GM18526 (cell line): Measurements from ENCODE around the gene OR11A1.

Experiments
- POLR2A ChIP-seq: IDR thresholded peaks from 3 replicates; pipeline ENCODE4 v1.6.1; 2011; ENCODE audit not compliant: insufficient read length; ENCODE audit errors: extremely low read depth

The OR11A1 gene, protein sequence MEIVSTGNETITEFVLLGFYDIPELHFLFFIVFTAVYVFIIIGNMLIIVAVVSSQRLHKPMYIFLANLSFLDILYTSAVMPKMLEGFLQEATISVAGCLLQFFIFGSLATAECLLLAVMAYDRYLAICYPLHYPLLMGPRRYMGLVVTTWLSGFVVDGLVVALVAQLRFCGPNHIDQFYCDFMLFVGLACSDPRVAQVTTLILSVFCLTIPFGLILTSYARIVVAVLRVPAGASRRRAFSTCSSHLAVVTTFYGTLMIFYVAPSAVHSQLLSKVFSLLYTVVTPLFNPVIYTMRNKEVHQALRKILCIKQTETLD

DNA sequence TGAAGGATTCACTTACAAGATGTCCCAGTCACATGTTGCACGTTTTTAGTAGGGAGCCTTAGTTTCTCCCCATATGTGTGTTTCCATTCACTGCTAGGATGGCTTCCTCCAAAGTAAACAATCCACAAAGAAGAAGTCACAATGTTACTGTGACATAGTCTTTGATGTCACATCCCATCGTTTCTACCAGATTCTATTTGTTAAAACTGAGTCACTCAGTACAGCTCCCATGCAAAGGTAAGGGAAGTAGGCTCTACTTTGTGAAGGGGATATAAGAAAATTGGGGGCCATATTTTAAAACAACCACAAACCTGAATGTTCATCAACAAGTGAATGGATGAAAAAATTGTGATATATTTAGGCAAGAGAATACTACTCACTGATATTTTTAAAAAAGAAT is at the start of gene OR11A1, which contains the start of gene OR2H1:
Gene OR11A1 (minus strand): TSS at position 101 of the 400 bp plus-strand sequence. CDS start 29,430 bp downstream, outside the sequence.
Gene OR2H1 (plus strand): TSS at position 185 of the 400 bp plus-strand sequence. CDS start 4,615 bp downstream, outside the sequence.
- TF ChIP-seq POLR2A = no peak

GRCh38 chr6:29506446-29507067 is 49.7 kb upstream of the OR11A1 start:
- no peak for TF ChIP-seq POLR2A

GRCh38 chr6:29505808-29506207 is 48.9 kb upstream of the OR11A1 start:
- TF ChIP-seq POLR2A = no peak

GRCh38 chr6:29504961-29505360 is 48.1 kb upstream of the OR11A1 start:
- no peak for TF ChIP-seq POLR2A

- TF ChIP-seq POLR2A = no peak
These were observed 45.7 kb upstream of the OR11A1 start for GRCh38 chr6:29502597-29502996.

- no peak for TF ChIP-seq POLR2A
These were observed 45.3 kb upstream of the OR11A1 start for GRCh38 chr6:29502181-29502580.

DNA sequence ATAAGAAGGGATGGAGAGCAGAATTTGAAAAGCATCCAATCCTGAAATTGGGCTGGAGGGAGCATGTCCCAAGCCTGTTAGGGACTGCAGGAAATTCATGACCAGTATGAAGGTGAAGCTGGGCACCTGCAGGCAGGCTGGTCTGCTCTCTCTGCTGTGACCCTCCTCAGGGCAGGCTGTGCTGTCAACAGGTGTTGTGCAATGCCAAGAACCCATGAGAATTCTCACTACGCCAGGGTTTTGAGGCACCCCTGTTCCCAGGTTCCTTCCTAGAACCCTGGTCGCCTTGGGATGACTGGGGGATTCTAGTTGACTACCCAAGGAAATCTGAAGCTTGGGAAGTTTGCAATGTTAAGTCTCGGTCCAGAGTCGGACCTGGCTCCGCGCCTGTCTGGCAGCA is 44.2 kb upstream of the OR11A1 start:
- no peak for TF ChIP-seq POLR2A

DNA sequence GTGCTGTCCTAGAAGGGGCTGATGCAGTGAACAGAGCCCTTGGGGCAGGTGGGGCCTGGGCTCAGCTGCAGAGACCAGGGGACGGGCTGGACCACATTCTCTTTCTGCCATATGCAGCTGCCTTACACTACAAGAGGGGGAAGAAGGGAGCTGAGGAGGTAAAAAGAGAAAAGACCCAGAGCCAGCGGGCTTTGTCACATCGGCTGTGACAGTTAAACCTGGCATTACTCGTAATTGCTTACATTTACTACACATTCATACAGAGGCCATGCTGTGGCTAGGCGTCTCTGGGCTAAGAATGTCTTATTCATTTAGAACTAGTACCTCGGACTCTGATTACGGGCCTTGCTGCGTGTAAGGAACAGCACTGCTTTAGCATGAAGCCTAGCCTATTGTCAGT is 43.7 kb upstream of the OR11A1 start:
- no peak for TF ChIP-seq POLR2A

GRCh38 chr6:29499704-29500103 is 42.8 kb upstream of the OR11A1 start:
- no peak for TF ChIP-seq POLR2A

DNA sequence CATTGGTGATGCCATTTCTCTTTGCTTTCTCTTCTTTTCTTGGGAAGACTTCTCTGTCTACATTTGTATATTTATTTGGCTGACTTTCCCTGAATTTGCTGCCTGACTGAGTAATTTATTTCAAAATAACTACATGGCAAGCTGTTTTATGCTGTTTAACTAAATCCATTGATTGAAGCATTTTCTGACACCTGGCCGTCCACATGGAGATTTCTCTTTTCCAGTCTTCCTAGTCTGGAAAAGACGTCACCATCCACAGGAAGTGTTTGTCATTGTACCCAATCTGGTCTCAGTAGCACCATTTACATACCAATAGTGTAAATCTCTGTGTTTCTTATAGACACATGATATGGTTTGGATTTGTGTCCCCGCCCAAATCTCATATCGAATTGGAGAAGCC is 40.1 kb upstream of the OR11A1 start:
- TF ChIP-seq POLR2A = no peak

DNA sequence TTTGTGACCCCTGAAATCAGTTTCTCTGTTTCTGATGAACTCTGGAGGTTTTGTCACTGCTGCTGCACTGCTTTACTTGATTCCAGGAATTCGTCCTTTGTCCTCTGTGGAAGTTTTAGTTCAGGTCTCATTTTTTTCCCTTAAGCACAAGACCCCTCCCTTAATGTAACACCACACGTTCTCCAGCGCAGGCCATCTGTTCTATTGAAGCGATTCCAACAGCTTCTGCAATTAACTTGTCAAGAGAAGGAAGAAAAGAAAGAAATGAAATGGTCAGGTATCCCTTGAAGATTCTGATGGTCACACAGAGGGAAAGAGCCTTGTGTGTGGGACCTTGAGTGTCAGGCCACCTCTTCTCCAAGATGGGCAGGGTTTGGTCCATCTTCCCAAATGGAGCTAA is 38.7 kb upstream of the OR11A1 start:
- no peak for TF ChIP-seq POLR2A

- no peak for TF ChIP-seq POLR2A
These were observed 37.3 kb upstream of the OR11A1 start for GRCh38 chr6:29494131-29494530.

GRCh38 chr6:29493261-29493660 is 36.4 kb upstream of the OR11A1 start:
- TF ChIP-seq POLR2A = no peak

- TF ChIP-seq POLR2A = no peak
These were observed 34.7 kb upstream of the OR11A1 start for GRCh38 chr6:29491574-29491973.

- TF ChIP-seq POLR2A = no peak
These were observed 33.7 kb upstream of the OR11A1 start for GRCh38 chr6:29490552-29490951.

- TF ChIP-seq POLR2A = no peak
These were observed 33.2 kb upstream of the OR11A1 start for GRCh38 chr6:29490055-29490454.

GRCh38 chr6:29489286-29489685 is 32.4 kb upstream of the OR11A1 start:
- no peak for TF ChIP-seq POLR2A
